H1 (cell line): ENCODE data around the gene CCDC110. TPM values are rescaled to one million over a fixed set of nuclear protein-coding genes. Genes with fewer than 3 reads are reported as not detected.

Experiments
- CTCF ChIA-PET: fragments of 300-600 bp; sonication (Branson Sonifier 250); formaldehyde crosslinking; loops from one replicate; lab custom pipeline; 2021; ENCODE audit not compliant: partially characterized antibody; lab: Charles Lee
- POLR2A ChIA-PET: fragments of 300-600 bp; sonication (Branson Sonifier 250); formaldehyde crosslinking; loops from one replicate; lab custom pipeline; 2021; ENCODE audit warnings: inconsistent platforms; ENCODE audit not compliant: partially characterized antibody; lab: Charles Lee
- DNase-seq, 2 experiments: peaks; one replicate each; pipeline versions ENCODE4 v3.0.0 to v3.0.0-alpha.2; 2010 to 2022; ENCODE audit warnings: low spot score in 2 of 2, low read depth in 1 of 2, mixed read lengths in 1 of 2
- FAIRE-seq: peaks from 2 replicates; lab custom pipeline; 2011; peaks lifted over from hg19 to GRCh38; lab: Jason Lieb, UNC
- H2AFZ ChIP-seq: 2 replicates; pipeline ENCODE4 v1.8.1; 2012; ENCODE audit warnings: low read length, inconsistent platforms
- H2AK5ac ChIP-seq: 2 replicates; pipeline ENCODE4 v1.6.1; 2013; ENCODE audit warnings: low read depth, low read length
- H2BK120ac ChIP-seq: replicated peaks from 2 replicates; pipeline ENCODE3; 2013; ENCODE audit warnings: low read depth, low read length, inconsistent platforms
- H2BK12ac ChIP-seq: 2 replicates; pipeline ENCODE4 v1.6.1; 2013; ENCODE audit warnings: low read depth, low read length
- H2BK15ac ChIP-seq: 2 replicates; pipeline ENCODE4 v1.6.1; 2013; ENCODE audit warnings: low read length
- H2BK20ac ChIP-seq: 2 replicates; pipeline ENCODE4 v1.6.1; 2013; ENCODE audit warnings: low read length
- H2BK5ac ChIP-seq: 2 replicates; pipeline ENCODE4 v1.6.1; 2013; ENCODE audit warnings: low read depth, low read length
- H3K14ac ChIP-seq: 2 replicates; pipeline ENCODE4 v1.6.1; 2013; ENCODE audit warnings: inconsistent platforms; ENCODE audit not compliant: insufficient read length
- H3K18ac ChIP-seq: 2 replicates; pipeline ENCODE4 v1.6.1; 2013; ENCODE audit warnings: low read length; ENCODE audit errors: extremely low read depth
- H3K23ac ChIP-seq: 2 replicates; pipeline ENCODE4 v1.6.1; 2013; ENCODE audit warnings: inconsistent platforms; ENCODE audit not compliant: insufficient read length
- H3K23me2 ChIP-seq: 2 replicates; pipeline ENCODE4 v1.6.1; 2013; ENCODE audit warnings: low read depth, low read length
- H3K27ac ChIP-seq: 2 replicates; pipeline ENCODE4 v1.6.1; 2011; ENCODE audit warnings: low read depth, low read length, inconsistent platforms
- H3K27me3 ChIP-seq, 4 experiments: replicated peaks in 1 of 4; 1 replicate in 1 of 4; 2 replicates in 3 of 4; pipeline versions ENCODE4 v1.6.1 to v1.8.1; 2011 to 2013; ENCODE audit warnings: low read length in 3 of 4, mild to moderate bottlenecking in 3 of 4, inconsistent platforms in 2 of 4, mixed read lengths in 2 of 4, moderate library complexity in 1 of 4; ENCODE audit not compliant: control insufficient read depth in 3 of 4, insufficient read depth in 3 of 4; ENCODE audit errors: extremely low read depth in 1 of 4
- H3K36me3 ChIP-seq, 4 experiments: 2 replicates each; pipeline versions ENCODE4 v1.6.1 to v1.8.1; 2011 to 2013; ENCODE audit warnings: mild to moderate bottlenecking in 4 of 4, low read length in 3 of 4, moderate library complexity in 2 of 4, control low read depth in 1 of 4, inconsistent platforms in 1 of 4; ENCODE audit not compliant: insufficient read depth in 4 of 4, control insufficient read depth in 2 of 4
- H3K4ac ChIP-seq: replicated peaks from 2 replicates; pipeline ENCODE3; 2013; ENCODE audit warnings: low read length, low read depth, mixed read lengths, inconsistent platforms; ENCODE audit not compliant: insufficient read length
- H3K4me1 ChIP-seq, 4 experiments: replicated peaks in 1 of 4; 1 replicate in 1 of 4; 2 replicates in 3 of 4; pipeline versions ENCODE4 v1.6.1 to v1.8.1; 2011 to 2013; ENCODE audit warnings: low read length in 3 of 4, inconsistent platforms in 2 of 4, mixed read lengths in 1 of 4; ENCODE audit not compliant: insufficient read depth in 4 of 4, control insufficient read depth in 3 of 4
- H3K4me2 ChIP-seq, 2 experiments: 2 replicates each; pipeline versions ENCODE4 v1.6.1 to v1.8.1; 2011 to 2013; ENCODE audit warnings: low read depth in 2 of 2, low read length in 2 of 2, control low read depth in 1 of 2, inconsistent platforms in 1 of 2, mild to moderate bottlenecking in 1 of 2; ENCODE audit not compliant: insufficient read depth in 1 of 2
- H3K4me3 ChIP-seq, 4 experiments: fragments of 200-600, 300-600 bp in 1 of 4; sonication (generic), shearing (Covaris generic), sonication (Bioruptor Twin) in 1 of 4; 2 replicates each; pipeline versions ENCODE4 v1.5.1 to v1.8.1; 2011 to 2016; ENCODE audit warnings: low read length in 4 of 4, low read depth in 3 of 4, control low read depth in 2 of 4, inconsistent platforms in 2 of 4, mild to moderate bottlenecking in 2 of 4, mixed read lengths in 1 of 4, moderate library complexity in 1 of 4; ENCODE audit not compliant: insufficient read depth in 2 of 4; ENCODE audit errors: extremely low read depth in 1 of 4
- H3K56ac ChIP-seq: replicated peaks from 2 replicates; pipeline ENCODE3; 2013; ENCODE audit warnings: low read depth, mild to moderate bottlenecking, mixed read lengths, low read length, inconsistent platforms; ENCODE audit not compliant: insufficient read length
- H3K79me1 ChIP-seq: 2 replicates; pipeline ENCODE4 v1.6.1; 2013; ENCODE audit warnings: low read depth, low read length, control low read depth
- H3K79me2 ChIP-seq, 2 experiments: 2 replicates each; pipeline versions ENCODE4 v1.6.1 to v1.8.1; 2012 to 2013; ENCODE audit warnings: low read length in 2 of 2, mild to moderate bottlenecking in 2 of 2, inconsistent platforms in 1 of 2; ENCODE audit not compliant: insufficient read depth in 2 of 2, control insufficient read depth in 1 of 2
- H3K9ac ChIP-seq, 4 experiments: replicated peaks in 1 of 4; 1 replicate in 1 of 4; 2 replicates in 3 of 4; pipeline versions ENCODE4 v1.6.1 to v1.8.1; 2011 to 2013; ENCODE audit warnings: low read depth in 3 of 4, low read length in 3 of 4, control low read depth in 2 of 4, mild to moderate bottlenecking in 2 of 4, moderate library complexity in 2 of 4, inconsistent platforms in 1 of 4; ENCODE audit errors: extremely low read depth in 1 of 4
- H3K9me3 ChIP-seq, 2 experiments: 2 replicates each; pipeline versions ENCODE4 v1.6.1 to v1.8.1; 2012 to 2013; ENCODE audit warnings: mild to moderate bottlenecking in 2 of 2, moderate library complexity in 2 of 2, control low read depth in 1 of 2, inconsistent platforms in 1 of 2, low read depth in 1 of 2, low read length in 1 of 2, mixed read lengths in 1 of 2; ENCODE audit not compliant: insufficient read depth in 2 of 2
- H4K20me1 ChIP-seq, 2 experiments: replicated peaks in 1 of 2; 2 replicates each; pipeline versions ENCODE3 to v1.8.1; 2011 to 2013; ENCODE audit warnings: inconsistent platforms in 2 of 2, low read length in 2 of 2, mild to moderate bottlenecking in 1 of 2; ENCODE audit not compliant: insufficient read depth in 2 of 2, control insufficient read depth in 1 of 2
- H4K5ac ChIP-seq: 2 replicates; pipeline ENCODE4 v1.6.1; 2013; ENCODE audit warnings: low read length, low read depth, mixed read lengths, inconsistent platforms; ENCODE audit not compliant: insufficient read length
- H4K8ac ChIP-seq: 2 replicates; pipeline ENCODE4 v1.8.0; 2013; ENCODE audit warnings: mild to moderate bottlenecking, moderate library complexity, low read length, inconsistent platforms; ENCODE audit not compliant: insufficient read depth; ENCODE audit errors: extremely low read depth
- H4K91ac ChIP-seq: replicated peaks from 2 replicates; pipeline ENCODE3; 2013; ENCODE audit warnings: low read length, mixed read lengths, inconsistent platforms; ENCODE audit not compliant: insufficient read length
- HDAC6 ChIP-seq: IDR thresholded peaks from one replicate; pipeline ENCODE4 v1.7.1; 2012; ENCODE audit warnings: low read depth, mild to moderate bottlenecking, inconsistent platforms, low read length, moderate library complexity
- NRF1 ChIP-seq: IDR thresholded peaks from 2 replicates; pipeline ENCODE4 v1.6.1; 2011; ENCODE audit warnings: mild to moderate bottlenecking, low read depth, low read length, improper control_type of control experiment
- POLR2AphosphoS5 ChIP-seq: IDR thresholded peaks from 2 replicates; pipeline ENCODE4 v1.6.1; 2011; ENCODE audit warnings: low read depth, low read length
- WGBS, 2 experiments: shearing (Covaris generic) in 1 of 2; methylation state at CpG; one replicate each; pipeline versions ENCODE4 v1.1.6 to v1.1.7; 2013 to 2015; ENCODE audit warnings: low lambda C conversion rate in 2 of 2, mixed read lengths in 2 of 2, inconsistent platforms in 1 of 2, low coverage in 1 of 2, missing lambda C conversion rate in 1 of 2; ENCODE audit not compliant: insufficient replicate concordance in 2 of 2, insufficient coverage in 1 of 2, insufficient read length in 1 of 2; ENCODE audit errors: extremely low coverage in 1 of 2, missing lambda C conversion rate in 1 of 2; 5-methylcytosine and 5-hydroxymethylcytosine counted together
- polyA plus RNA-seq, 7 experiments: library from polyadenylated mRNA; depleted of rRNA in 3 of 7; stranded (reverse) in 5 of 7; unstranded in 2 of 7; fragments of >200 nt in 5 of 7; fragments of 200-250 nt in 2 of 7; gene quantifications; 1 replicate in 5 of 7; 2 replicates in 1 of 7; 4 replicates in 1 of 7; pipeline versions ENCODE4 v1.2.1 to v1.2.3, GENCODE V29; 2011 to 2013; ENCODE audit warnings: missing spikeins in 2 of 7, mixed read lengths in 2 of 7
- total RNA-seq: library from RNA; stranded (reverse); fragmentation: NEBNext Ultra II Directional; extraction: Animal tissue kit (Norgen Biotek cat#: 25700); gene quantifications from 2 replicates; pipeline ENCODE4 v1.2.1, GENCODE V29; 2021

The CCDC110 gene
- total and polyA plus RNA-seq, 2 of the 8 experiments (the other 6 are each of a cell fraction or from before 2014, with no cell fraction given), result 0.33 to 3.1 TPM

- DNase-seq, result no peak
- POLR2A ChIA-PET, result interaction anchor here (0.8 to 1.1 kb wide), 2 partner anchors 10 to 17 kb away, joined by 3 to 4 read pairs; partner anchors contain the start of gene CCDC110
- H2BK20ac ChIP-seq, result no peak overlapping the region
- H3K79me1 ChIP-seq, result no peaks in the 10 kb centered on the region
- H2BK12ac ChIP-seq, result no peak overlapping the region
- no peak overlapping the region for H4K5ac ChIP-seq
- no peak overlapping the region for H3K14ac ChIP-seq
- no peaks in the 10 kb centered on the region for H3K36me3 ChIP-seq
- no peak overlapping the region for H3K4ac ChIP-seq
- CTCF ChIA-PET, result interaction anchor here (1.1 to 2.3 kb wide), 3 partner anchors 8 to 556 kb away, joined by 3 to 11 read pairs (median 11); no protein-coding TSS in a partner anchor
- H3K18ac ChIP-seq, result no peak overlapping the region
- H3K23ac ChIP-seq, result no peak overlapping the region
- no peak overlapping the region for H4K8ac ChIP-seq
- H4K91ac ChIP-seq, result no peak overlapping the region
- H3K56ac ChIP-seq, result no peak overlapping the region
- no peak overlapping the region for H3K4me2 ChIP-seq
- H3K23me2 ChIP-seq, result no peaks in the 10 kb centered on the region
- peaks cover 0 to 8% (median 5%) of the 10 kb centered on the region in 4 experiments; a peak in 3 of 7 replicates for H3K4me1 ChIP-seq
- H3K9ac ChIP-seq, result no peak overlapping the region
- 76% methylated on average over 2 of the region's 2 CpGs; no CpG with 5 or more reads in 1 of the 2 experiments for WGBS, 2 experiments
- H3K4me3 ChIP-seq, result no peak overlapping the region
- H3K27me3 ChIP-seq, result peaks cover 12 to 43% (median 29%) of the 10 kb centered on the region in 4 experiments
- H2AK5ac ChIP-seq, result no peak overlapping the region
- no peaks in the 10 kb centered on the region for H3K9me3 ChIP-seq
- H2BK120ac ChIP-seq, result no peak overlapping the region
- H4K20me1 ChIP-seq, result no peaks in the 10 kb centered on the region
- no peak overlapping the region for H2BK5ac ChIP-seq
- no peak overlapping the region for H2BK15ac ChIP-seq
- H3K27ac ChIP-seq, result no peak overlapping the region
- no peak overlapping the region for H2AFZ ChIP-seq
- no peaks in the 10 kb centered on the region for H3K79me2 ChIP-seq
- FAIRE-seq, result no peak
- TF ChIP-seq NRF1 (no peak), HDAC6 (no peak), POLR2AphosphoS5 (no peak)
These were observed 9.9 kb upstream of the CCDC110 start for GRCh38 chr4:185481401-185481800.
